ENCODE data around the gene ASTN1. TPM values are rescaled to one million over a fixed set of nuclear protein-coding genes. Genes with fewer than 3 reads are reported as not detected.

ASTN1 gene
- total RNA-seq = under 1 TPM in 1 of 4 donors, not detected in 3; 0.18 TPM

GRCh38 chr1:177164380-177165068 is at the start of gene ASTN1:
Gene ASTN1, minus strand, starts transcription at chr1:177164712. Its CDS starts 36 bp downstream, at chr1:177164676.
- Histone ChIP-seq H3K36me3 (no peaks in the 10 kb centered on the region), H3K27ac (no peak within 1 kb of the TSS), H3K27me3 (peaks cover 73% of the 10 kb centered on the region), H3K4me1 (peaks cover 7% of the 10 kb centered on the region), H3K4me3 (peak within 1 kb of the TSS; percentile 31), H3K9me3 (no peaks in the 10 kb centered on the region)
- DNase-seq (ENCODE audit: low spot score in 2 of 2) = no peak
- TF ChIP-seq EP300 (IDR thresholded peaks at IDR 0.05) (no peak), POLR2AphosphoS5 (IDR thresholded peaks at IDR 0.05) (no peak), POLR2A (IDR thresholded peaks at IDR 0.05) (no peak), CTCF (IDR thresholded peaks at IDR 0.05) (no peak)
- 3% methylated on average over 46 of the region's 49 CpGs for WGBS

DNA sequence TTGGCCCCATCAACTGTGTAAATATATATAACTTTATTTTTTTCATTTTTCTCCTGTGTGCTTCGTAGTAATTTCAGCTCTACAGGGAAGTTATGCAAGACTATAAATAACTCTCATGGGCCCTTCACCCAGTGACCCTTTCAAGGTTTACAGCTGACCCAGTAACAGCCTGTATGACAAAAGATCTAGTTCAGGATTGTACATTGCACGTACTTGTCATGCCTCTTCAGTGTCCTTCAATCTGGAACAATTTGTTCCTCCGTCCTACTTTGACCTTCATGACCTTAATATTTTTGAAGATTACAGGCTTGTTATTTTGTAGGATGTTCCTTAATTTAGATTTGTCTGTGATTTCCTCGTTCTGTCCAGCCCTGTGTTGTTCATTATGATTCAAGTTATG is 46.7 kb upstream of the ASTN1 start:
- DNase-seq (ENCODE audit: low spot score in 2 of 2) = no peak
- Histone ChIP-seq H3K36me3 (no peaks in the 10 kb centered on the region), H3K4me1 (no peaks in the 10 kb centered on the region), H3K4me3 (no peak overlapping the region), H3K27ac (no peak overlapping the region), H3K27me3 (no peaks in the 10 kb centered on the region), H3K9me3 (no peaks in the 10 kb centered on the region)
- TF ChIP-seq POLR2AphosphoS5 (IDR thresholded peaks at IDR 0.05) (peak in 1 of 3 donors; percentile 26), CTCF (IDR thresholded peaks at IDR 0.05) (no peak), EP300 (IDR thresholded peaks at IDR 0.05) (no peak), POLR2A (IDR thresholded peaks at IDR 0.05) (no peak)
- 51% methylated on average over 4 of the region's 4 CpGs for WGBS

DNA sequence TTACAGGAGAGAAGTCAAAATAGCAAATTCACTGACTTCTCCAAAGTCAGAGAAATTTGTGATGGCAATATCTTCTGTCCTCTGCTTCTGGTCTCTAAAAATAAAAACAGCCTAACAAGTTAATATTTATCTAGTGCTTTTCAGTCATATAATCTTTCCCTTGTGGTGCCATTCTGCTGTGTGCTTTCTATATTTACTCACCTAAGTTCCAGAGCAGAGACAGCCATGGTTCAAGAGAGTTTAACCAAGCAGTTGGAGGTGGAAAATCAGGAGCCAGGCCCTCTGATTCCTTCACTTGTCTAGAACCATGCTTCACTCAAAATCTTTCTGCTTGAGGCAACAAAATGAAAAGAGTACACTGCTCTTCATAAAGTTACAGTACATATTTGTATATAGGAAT is 45.6 kb upstream of the ASTN1 start:
- DNase-seq (ENCODE audit: low spot score in 2 of 2) = no peak
- Histone ChIP-seq H3K4me3 (no peak overlapping the region), H3K36me3 (no peaks in the 10 kb centered on the region), H3K9me3 (no peaks in the 10 kb centered on the region), H3K27ac (no peak overlapping the region), H3K4me1 (no peaks in the 10 kb centered on the region), H3K27me3 (no peaks in the 10 kb centered on the region)
- TF ChIP-seq POLR2A (IDR thresholded peaks at IDR 0.05) (no peak), EP300 (IDR thresholded peaks at IDR 0.05) (no peak), POLR2AphosphoS5 (IDR thresholded peaks at IDR 0.05) (no peak), CTCF (IDR thresholded peaks at IDR 0.05) (no peak)

- no peak overlapping the region for H3K4me3 ChIP-seq
- no peaks in the 10 kb centered on the region for H3K4me1 ChIP-seq
- H3K27ac ChIP-seq = no peak overlapping the region
- WGBS = 41% methylated on average over 3 of the region's 3 CpGs
- H3K9me3 ChIP-seq = no peaks in the 10 kb centered on the region
- peak; percentile 72 to 85 for DNase-seq (ENCODE audit: low spot score in 2 of 2)
- no peaks in the 10 kb centered on the region for H3K27me3 ChIP-seq
- peak in 1 of 3 donors; percentile 26 for TF ChIP-seq POLR2AphosphoS5 (IDR thresholded peaks at IDR 0.05)
- no peak for TF ChIP-seq EP300 (IDR thresholded peaks at IDR 0.05)
- H3K36me3 ChIP-seq = no peaks in the 10 kb centered on the region
These were observed 44.8 kb upstream of the ASTN1 start for GRCh38 chr1:177209357-177209756.

DNA sequence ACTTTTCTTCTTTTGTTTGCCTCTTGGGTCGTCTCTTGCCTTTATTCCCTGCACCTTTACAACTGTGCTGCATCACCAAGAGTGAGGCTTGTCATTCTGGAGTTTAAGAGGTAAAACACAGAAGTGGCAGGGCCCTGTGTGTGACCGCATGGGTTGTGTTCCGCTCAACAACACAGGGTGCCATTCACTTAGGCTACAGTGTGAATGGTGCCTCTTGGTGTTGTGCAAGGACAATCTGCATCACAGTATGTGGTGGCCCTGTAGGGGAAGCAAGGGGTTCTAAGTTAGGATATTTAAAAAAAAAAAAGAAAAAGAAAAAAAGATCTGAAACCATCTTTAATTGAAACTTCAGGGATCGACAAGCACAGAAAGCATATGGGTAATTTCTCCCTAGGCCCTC is 44.4 kb upstream of the ASTN1 start:
- Histone ChIP-seq H3K4me3 (no peak overlapping the region), H3K4me1 (no peaks in the 10 kb centered on the region), H3K36me3 (no peaks in the 10 kb centered on the region), H3K9me3 (no peaks in the 10 kb centered on the region), H3K27ac (no peak overlapping the region), H3K27me3 (no peaks in the 10 kb centered on the region)
- no peak for DNase-seq (ENCODE audit: low spot score in 2 of 2)
- no peak for TF ChIP-seq POLR2A (IDR thresholded peaks at IDR 0.05)
- TF ChIP-seq EP300 (IDR thresholded peaks at IDR 0.05) = no peak
- no peak for TF ChIP-seq CTCF (IDR thresholded peaks at IDR 0.05)
- TF ChIP-seq POLR2AphosphoS5 (IDR thresholded peaks at IDR 0.05) = no peak
- 81% methylated on average over 4 of the region's 4 CpGs for WGBS
